ENCODE measurements around the gene CYTH3. TPM values are rescaled to one million over a fixed set of nuclear protein-coding genes. Genes with fewer than 3 reads are reported as not detected.

Gene CYTH3
- total RNA-seq, 1 experiment from 2014 or later = 29.1 TPM

- POLR2A ChIA-PET = no interaction called here
- no peak overlapping the region for H3K4me3 ChIP-seq (ENCODE audit: low read depth, low read length)
- TF ChIP-seq, protein P1, sequence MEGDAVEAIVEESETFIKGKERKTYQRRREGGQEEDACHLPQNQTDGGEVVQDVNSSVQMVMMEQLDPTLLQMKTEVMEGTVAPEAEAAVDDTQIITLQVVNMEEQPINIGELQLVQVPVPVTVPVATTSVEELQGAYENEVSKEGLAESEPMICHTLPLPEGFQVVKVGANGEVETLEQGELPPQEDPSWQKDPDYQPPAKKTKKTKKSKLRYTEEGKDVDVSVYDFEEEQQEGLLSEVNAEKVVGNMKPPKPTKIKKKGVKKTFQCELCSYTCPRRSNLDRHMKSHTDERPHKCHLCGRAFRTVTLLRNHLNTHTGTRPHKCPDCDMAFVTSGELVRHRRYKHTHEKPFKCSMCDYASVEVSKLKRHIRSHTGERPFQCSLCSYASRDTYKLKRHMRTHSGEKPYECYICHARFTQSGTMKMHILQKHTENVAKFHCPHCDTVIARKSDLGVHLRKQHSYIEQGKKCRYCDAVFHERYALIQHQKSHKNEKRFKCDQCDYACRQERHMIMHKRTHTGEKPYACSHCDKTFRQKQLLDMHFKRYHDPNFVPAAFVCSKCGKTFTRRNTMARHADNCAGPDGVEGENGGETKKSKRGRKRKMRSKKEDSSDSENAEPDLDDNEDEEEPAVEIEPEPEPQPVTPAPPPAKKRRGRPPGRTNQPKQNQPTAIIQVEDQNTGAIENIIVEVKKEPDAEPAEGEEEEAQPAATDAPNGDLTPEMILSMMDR (IDR thresholded peaks at IDR 0.05; ENCODE audit: insufficient read depth in 1 of 2, low read depth in 1 of 2, low read length in 1 of 2, severe bottlenecking in 1 of 2, unreplicated experiment in 1 of 2) = no peak
- Mint-ChIP-seq H3K36me3 (ENCODE audit: insufficient read depth, unreplicated experiment) (peaks cover 27% of the 10 kb centered on the region), H3K4me1 (ENCODE audit: low read depth, unreplicated experiment) (no peaks in the 10 kb centered on the region), H3K27me3 (ENCODE audit: insufficient read depth, unreplicated experiment) (no peaks in the 10 kb centered on the region), H3K4me3 (ENCODE audit: unreplicated experiment) (no peak overlapping the region), H3K9me3 (ENCODE audit: unreplicated experiment) (no peaks in the 10 kb centered on the region), H3K27ac (ENCODE audit: unreplicated experiment) (no peak overlapping the region)
- no peaks in the 10 kb centered on the region for H3K9me3 ChIP-seq
- H3K4me1 ChIP-seq = no peaks in the 10 kb centered on the region
- intact Hi-C loops (cut with micrococcal nuclease; ENCODE audit: unreplicated experiment) = no loop called here
- H3K36me3 ChIP-seq (ENCODE audit: control insufficient read depth, insufficient read depth, low read length) = no peaks in the 10 kb centered on the region; the same call in 1 of the 2 replicates
- CTCF ChIA-PET = interaction anchor here (1.0 kb wide), 1 partner anchor 8 kb away, joined by 3 read pairs; no protein-coding TSS in a partner anchor
- BruUV-seq (replicated peaks) = no TSS peak
- no peaks in the 10 kb centered on the region for H3K27me3 ChIP-seq (replicated peaks; ENCODE audit: control insufficient read depth, insufficient read depth, low read length)
- DNase-seq = no peak
These were observed 100.1 kb downstream of the CYTH3 start for GRCh38 chr7:6172224-6172909.

DNA sequence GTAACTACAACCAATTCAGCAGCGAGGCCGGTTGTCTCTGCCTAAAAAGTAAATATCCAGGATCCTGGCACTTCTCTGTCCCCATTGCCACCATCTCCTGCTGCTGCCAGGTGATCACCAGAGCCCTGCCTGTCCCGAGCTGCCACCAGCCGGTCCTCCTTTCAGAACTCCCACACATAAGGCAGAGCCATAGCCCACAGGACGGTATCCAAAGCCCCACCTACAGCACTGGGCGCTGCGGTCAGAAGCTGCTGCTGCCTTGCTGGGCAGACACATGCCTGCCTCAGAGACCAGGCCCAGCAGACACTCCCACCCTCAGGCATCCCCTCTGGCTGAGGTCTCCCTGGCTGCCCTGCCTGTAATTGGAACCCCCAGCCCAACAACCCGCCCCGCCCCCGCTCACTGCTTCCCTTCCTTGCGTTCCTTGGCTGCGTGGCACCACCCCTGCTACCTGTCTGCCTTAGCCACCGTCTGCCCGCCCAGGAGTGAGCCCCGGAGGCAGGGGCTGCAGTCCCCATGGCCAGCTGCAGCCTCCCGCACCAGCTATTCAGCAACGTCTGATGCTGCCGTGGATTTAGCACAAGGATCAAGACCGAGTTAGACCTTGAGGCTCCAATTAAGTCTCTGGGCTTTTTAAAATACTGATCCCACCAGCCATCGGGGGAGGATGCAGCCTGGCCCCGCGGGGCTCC lies 100.7 kb downstream of the CYTH3 start:
- intact Hi-C loops (cut with micrococcal nuclease; ENCODE audit: unreplicated experiment) = no loop called here
- ChIA-PET POLR2A (no interaction called here), CTCF (no interaction called here)
- H3K9me3 Mint-ChIP-seq (ENCODE audit: unreplicated experiment) = no peaks in the 10 kb centered on the region
- TF ChIP-seq, protein P1 (IDR thresholded peaks at IDR 0.05; ENCODE audit: insufficient read depth in 1 of 2, low read depth in 1 of 2, low read length in 1 of 2, severe bottlenecking in 1 of 2, unreplicated experiment in 1 of 2) = no peak
- H3K27me3 Mint-ChIP-seq (ENCODE audit: insufficient read depth, unreplicated experiment) = no peaks in the 10 kb centered on the region
- H3K36me3 Mint-ChIP-seq (ENCODE audit: insufficient read depth, unreplicated experiment) = peaks cover 34% of the 10 kb centered on the region
- no peaks in the 10 kb centered on the region; the same call in 1 of the 2 replicates for H3K36me3 ChIP-seq (ENCODE audit: control insufficient read depth, insufficient read depth, low read length)
- DNase-seq = no peak
- H3K4me1 ChIP-seq = no peaks in the 10 kb centered on the region
- no peaks in the 10 kb centered on the region for H3K4me1 Mint-ChIP-seq (ENCODE audit: low read depth, unreplicated experiment)
- H3K4me3 Mint-ChIP-seq (ENCODE audit: unreplicated experiment) = no peak overlapping the region
- no peaks in the 10 kb centered on the region for H3K27me3 ChIP-seq (replicated peaks; ENCODE audit: control insufficient read depth, insufficient read depth, low read length)
- BruUV-seq (replicated peaks) = no TSS peak
- H3K9me3 ChIP-seq = no peaks in the 10 kb centered on the region
- no peak overlapping the region for H3K4me3 ChIP-seq (ENCODE audit: low read depth, low read length)
- no peak overlapping the region for H3K27ac Mint-ChIP-seq (ENCODE audit: unreplicated experiment)

DNA sequence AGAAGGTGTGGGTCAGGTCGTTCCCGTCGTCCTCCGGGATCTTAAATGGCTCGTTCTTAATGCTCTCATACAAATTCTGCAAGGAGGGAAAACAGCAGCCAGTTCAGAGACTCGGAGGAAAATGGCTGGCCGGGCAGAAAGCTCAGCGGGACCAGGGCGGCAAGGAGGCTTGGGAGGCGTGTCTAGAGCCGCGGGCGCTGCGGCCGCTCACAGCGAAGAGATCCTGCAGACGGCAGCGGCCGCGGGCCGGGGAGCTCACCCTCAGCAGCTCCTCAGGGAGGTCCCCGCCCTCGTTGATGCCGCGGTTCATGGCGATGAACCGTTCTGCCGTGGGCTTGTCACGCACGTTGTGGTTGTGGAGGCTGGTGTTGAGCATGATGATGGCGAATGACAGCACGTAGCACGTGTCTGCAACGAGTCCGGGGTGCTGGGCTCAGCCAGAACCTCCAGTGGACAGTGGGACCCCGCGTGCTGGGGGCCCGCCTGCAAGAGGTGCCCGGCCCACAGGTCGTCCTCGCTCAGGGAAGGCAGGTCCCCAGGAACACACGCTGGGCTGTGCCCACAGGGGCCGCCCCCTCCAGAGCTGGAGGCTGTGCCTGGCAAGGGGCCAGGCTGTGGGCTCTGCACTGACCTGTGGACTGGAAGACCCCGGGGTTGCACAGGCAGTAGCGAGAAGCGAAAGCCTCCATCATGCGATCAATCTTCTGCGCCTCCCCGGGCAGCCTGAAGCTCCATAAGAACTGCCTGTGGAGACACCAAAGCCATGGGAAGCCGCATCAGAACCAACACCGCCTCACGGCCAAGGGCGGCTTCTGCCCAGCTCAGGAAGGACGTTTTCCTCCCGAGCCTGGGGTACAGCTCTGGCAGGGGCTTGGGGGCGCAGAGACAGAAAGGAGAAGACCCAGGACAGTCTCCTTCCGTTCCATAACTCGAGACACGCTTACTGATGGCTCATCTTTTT lies 101.6 kb downstream of the CYTH3 start:
- DNase-seq = no peak
- ChIA-PET POLR2A (no interaction called here), CTCF (no interaction called here)
- TF ChIP-seq, protein P1 (IDR thresholded peaks at IDR 0.05; ENCODE audit: insufficient read depth in 1 of 2, low read depth in 1 of 2, low read length in 1 of 2, severe bottlenecking in 1 of 2, unreplicated experiment in 1 of 2) = no peak
- H3K4me1 ChIP-seq = no peaks in the 10 kb centered on the region
- H3K27ac Mint-ChIP-seq (ENCODE audit: unreplicated experiment) = no peak overlapping the region
- H3K9me3 ChIP-seq = no peaks in the 10 kb centered on the region
- intact Hi-C loops (cut with micrococcal nuclease; ENCODE audit: unreplicated experiment) = no loop called here
- H3K27me3 Mint-ChIP-seq (ENCODE audit: insufficient read depth, unreplicated experiment) = no peaks in the 10 kb centered on the region
- H3K9me3 Mint-ChIP-seq (ENCODE audit: unreplicated experiment) = no peaks in the 10 kb centered on the region
- H3K4me3 ChIP-seq (ENCODE audit: low read depth, low read length) = no peak overlapping the region
- BruUV-seq (replicated peaks) = no TSS peak
- H3K4me3 Mint-ChIP-seq (ENCODE audit: unreplicated experiment) = no peak overlapping the region
- H3K4me1 Mint-ChIP-seq (ENCODE audit: low read depth, unreplicated experiment) = no peaks in the 10 kb centered on the region
- peaks cover 37% of the 10 kb centered on the region for H3K36me3 Mint-ChIP-seq (ENCODE audit: insufficient read depth, unreplicated experiment)
- no peaks in the 10 kb centered on the region for H3K27me3 ChIP-seq (replicated peaks; ENCODE audit: control insufficient read depth, insufficient read depth, low read length)
- no peaks in the 10 kb centered on the region; the same call in 1 of the 2 replicates for H3K36me3 ChIP-seq (ENCODE audit: control insufficient read depth, insufficient read depth, low read length)
